Measurements from ENCODE around the gene GRIK4. TPM values are rescaled to one million over a fixed set of nuclear protein-coding genes. Genes with fewer than 3 reads are reported as not detected.

The GRIK4 gene
- total RNA-seq, 2 donors from 2014 or later: not detected

GRCh38 chr11:120690406-120690805, 178.9 kb downstream of the GRIK4 start:
- ATAC-seq (replicated peaks): no peak
- no peak overlapping the region for H3K27ac Mint-ChIP-seq
- H3K4me1 Mint-ChIP-seq: no peaks in the 10 kb centered on the region
- no peaks in the 10 kb centered on the region for H3K9me3 Mint-ChIP-seq
- H3K27me3 Mint-ChIP-seq: peaks cover 47% of the 10 kb centered on the region
- no peak overlapping the region for H3K4me3 Mint-ChIP-seq
- H3K36me3 Mint-ChIP-seq (ENCODE audit: low read depth): no peaks in the 10 kb centered on the region

GRCh38 chr11:120694726-120695125, 183.2 kb downstream of the GRIK4 start:
- Mint-ChIP-seq H3K27me3 (peaks cover 26% of the 10 kb centered on the region), H3K27ac (no peak overlapping the region), H3K9me3 (no peaks in the 10 kb centered on the region), H3K4me3 (no peak overlapping the region), H3K36me3 (ENCODE audit: low read depth) (no peaks in the 10 kb centered on the region), H3K4me1 (no peaks in the 10 kb centered on the region)
- no peak for ATAC-seq (replicated peaks)

- Mint-ChIP-seq H3K4me3 (no peak overlapping the region), H3K27ac (no peak overlapping the region), H3K36me3 (ENCODE audit: low read depth) (no peaks in the 10 kb centered on the region), H3K4me1 (no peaks in the 10 kb centered on the region), H3K27me3 (peaks cover 26% of the 10 kb centered on the region), H3K9me3 (no peaks in the 10 kb centered on the region)
- no peak for ATAC-seq (replicated peaks)
Observed at GRCh38 chr11:120695426-120695825, 183.9 kb downstream of the GRIK4 start.

- Mint-ChIP-seq H3K27me3 (peaks cover 21% of the 10 kb centered on the region), H3K4me1 (no peaks in the 10 kb centered on the region), H3K4me3 (no peak overlapping the region), H3K36me3 (ENCODE audit: low read depth) (no peaks in the 10 kb centered on the region), H3K9me3 (no peaks in the 10 kb centered on the region), H3K27ac (no peak overlapping the region)
- ATAC-seq (replicated peaks): no peak
Observed at GRCh38 chr11:120695939-120696338, 184.4 kb downstream of the GRIK4 start.

GRCh38 chr11:120696597-120697218, 185.2 kb downstream of the GRIK4 start:
- Mint-ChIP-seq H3K27me3 (peaks cover 24% of the 10 kb centered on the region), H3K36me3 (ENCODE audit: low read depth) (no peaks in the 10 kb centered on the region), H3K27ac (no peak overlapping the region), H3K9me3 (no peaks in the 10 kb centered on the region), H3K4me1 (no peaks in the 10 kb centered on the region), H3K4me3 (no peak overlapping the region)
- no peak for ATAC-seq (replicated peaks)

GRCh38 chr11:120698918-120699317, 187.4 kb downstream of the GRIK4 start:
- Mint-ChIP-seq H3K27ac (no peak overlapping the region), H3K9me3 (no peaks in the 10 kb centered on the region), H3K4me3 (no peak overlapping the region), H3K27me3 (peaks cover 18% of the 10 kb centered on the region), H3K36me3 (ENCODE audit: low read depth) (no peaks in the 10 kb centered on the region), H3K4me1 (no peaks in the 10 kb centered on the region)
- no peak for ATAC-seq (replicated peaks)

GRCh38 chr11:120702656-120703055, 191.1 kb downstream of the GRIK4 start:
- H3K27me3 Mint-ChIP-seq: peaks cover 20% of the 10 kb centered on the region
- no peak overlapping the region for H3K4me3 Mint-ChIP-seq
- peaks cover 4% of the 10 kb centered on the region for H3K9me3 Mint-ChIP-seq
- no peak for ATAC-seq (replicated peaks)
- no peak overlapping the region for H3K27ac Mint-ChIP-seq
- no peaks in the 10 kb centered on the region for H3K4me1 Mint-ChIP-seq
- H3K36me3 Mint-ChIP-seq (ENCODE audit: low read depth): no peaks in the 10 kb centered on the region

- Mint-ChIP-seq H3K36me3 (ENCODE audit: low read depth) (no peaks in the 10 kb centered on the region), H3K4me1 (no peaks in the 10 kb centered on the region), H3K9me3 (peaks cover 4% of the 10 kb centered on the region), H3K27ac (no peak overlapping the region), H3K27me3 (peaks cover 27% of the 10 kb centered on the region), H3K4me3 (no peak overlapping the region)
- no peak for ATAC-seq (replicated peaks)
Observed at GRCh38 chr11:120703358-120704152, 192.0 kb downstream of the GRIK4 start.

GRCh38 chr11:120704256-120704750, 192.8 kb downstream of the GRIK4 start:
- Mint-ChIP-seq H3K4me1 (no peaks in the 10 kb centered on the region), H3K27me3 (peaks cover 27% of the 10 kb centered on the region), H3K27ac (no peak overlapping the region), H3K4me3 (no peak overlapping the region), H3K36me3 (ENCODE audit: low read depth) (no peaks in the 10 kb centered on the region), H3K9me3 (peaks cover 4% of the 10 kb centered on the region)
- no peak for ATAC-seq (replicated peaks)

GRCh38 chr11:120706257-120706656, 194.7 kb downstream of the GRIK4 start:
- no peak for ATAC-seq (replicated peaks)
- Mint-ChIP-seq H3K36me3 (ENCODE audit: low read depth) (no peaks in the 10 kb centered on the region), H3K9me3 (peaks cover 4% of the 10 kb centered on the region), H3K27me3 (peaks cover 25% of the 10 kb centered on the region), H3K4me1 (no peaks in the 10 kb centered on the region), H3K27ac (no peak overlapping the region), H3K4me3 (no peak overlapping the region)

GRCh38 chr11:120707098-120707497, 195.6 kb downstream of the GRIK4 start:
- ATAC-seq (replicated peaks): no peak
- no peak overlapping the region for H3K4me3 Mint-ChIP-seq
- H3K27ac Mint-ChIP-seq: no peak overlapping the region
- peaks cover 21% of the 10 kb centered on the region for H3K27me3 Mint-ChIP-seq
- no peaks in the 10 kb centered on the region for H3K36me3 Mint-ChIP-seq (ENCODE audit: low read depth)
- H3K9me3 Mint-ChIP-seq: peaks cover 4% of the 10 kb centered on the region
- no peaks in the 10 kb centered on the region for H3K4me1 Mint-ChIP-seq

GRCh38 chr11:120707663-120708062, 196.1 kb downstream of the GRIK4 start:
- Mint-ChIP-seq H3K27ac (no peak overlapping the region), H3K36me3 (ENCODE audit: low read depth) (no peaks in the 10 kb centered on the region), H3K4me3 (no peak overlapping the region), H3K9me3 (peaks cover 4% of the 10 kb centered on the region), H3K27me3 (peaks cover 19% of the 10 kb centered on the region), H3K4me1 (no peaks in the 10 kb centered on the region)
- ATAC-seq (replicated peaks): no peak

- H3K9me3 Mint-ChIP-seq: peaks cover 4% of the 10 kb centered on the region
- H3K27me3 Mint-ChIP-seq: peaks cover 22% of the 10 kb centered on the region
- H3K36me3 Mint-ChIP-seq (ENCODE audit: low read depth): no peaks in the 10 kb centered on the region
- no peak overlapping the region for H3K27ac Mint-ChIP-seq
- H3K4me1 Mint-ChIP-seq: no peaks in the 10 kb centered on the region
- no peak for ATAC-seq (replicated peaks)
- no peak overlapping the region for H3K4me3 Mint-ChIP-seq
Observed at GRCh38 chr11:120708511-120709183, 197.1 kb downstream of the GRIK4 start.

GRCh38 chr11:120709808-120710207, 198.3 kb downstream of the GRIK4 start:
- no peak overlapping the region for H3K4me3 Mint-ChIP-seq
- H3K36me3 Mint-ChIP-seq (ENCODE audit: low read depth): no peaks in the 10 kb centered on the region
- H3K27ac Mint-ChIP-seq: no peak overlapping the region
- H3K4me1 Mint-ChIP-seq: no peaks in the 10 kb centered on the region
- H3K9me3 Mint-ChIP-seq: peaks cover 4% of the 10 kb centered on the region
- peaks cover 24% of the 10 kb centered on the region for H3K27me3 Mint-ChIP-seq
- peak; percentile 56 for ATAC-seq (replicated peaks)

Data from activated T-helper 17 cell treated with anti-CD3 and anti-CD28 coated beads, Interleukin-2, amount 50 U/mL, for 72 hours (primary cell).